ENCODE data around the gene CELF5. TPM values are rescaled to one million over a fixed set of nuclear protein-coding genes. Genes with fewer than 3 reads are reported as not detected.

CELF5 gene
- total and polyA plus RNA-seq, 10 of the 15 experiments (the other 5 are each of a cell fraction or from before 2014, with no cell fraction given): 0.01 to 0.04 TPM; not detected in 8

GRCh38 chr19:3239367-3239766 is 14.9 kb downstream of the CELF5 start:
- in situ Hi-C loops (cut with MboI): no loop called here
- TF ChIP-seq, protein P1, sequence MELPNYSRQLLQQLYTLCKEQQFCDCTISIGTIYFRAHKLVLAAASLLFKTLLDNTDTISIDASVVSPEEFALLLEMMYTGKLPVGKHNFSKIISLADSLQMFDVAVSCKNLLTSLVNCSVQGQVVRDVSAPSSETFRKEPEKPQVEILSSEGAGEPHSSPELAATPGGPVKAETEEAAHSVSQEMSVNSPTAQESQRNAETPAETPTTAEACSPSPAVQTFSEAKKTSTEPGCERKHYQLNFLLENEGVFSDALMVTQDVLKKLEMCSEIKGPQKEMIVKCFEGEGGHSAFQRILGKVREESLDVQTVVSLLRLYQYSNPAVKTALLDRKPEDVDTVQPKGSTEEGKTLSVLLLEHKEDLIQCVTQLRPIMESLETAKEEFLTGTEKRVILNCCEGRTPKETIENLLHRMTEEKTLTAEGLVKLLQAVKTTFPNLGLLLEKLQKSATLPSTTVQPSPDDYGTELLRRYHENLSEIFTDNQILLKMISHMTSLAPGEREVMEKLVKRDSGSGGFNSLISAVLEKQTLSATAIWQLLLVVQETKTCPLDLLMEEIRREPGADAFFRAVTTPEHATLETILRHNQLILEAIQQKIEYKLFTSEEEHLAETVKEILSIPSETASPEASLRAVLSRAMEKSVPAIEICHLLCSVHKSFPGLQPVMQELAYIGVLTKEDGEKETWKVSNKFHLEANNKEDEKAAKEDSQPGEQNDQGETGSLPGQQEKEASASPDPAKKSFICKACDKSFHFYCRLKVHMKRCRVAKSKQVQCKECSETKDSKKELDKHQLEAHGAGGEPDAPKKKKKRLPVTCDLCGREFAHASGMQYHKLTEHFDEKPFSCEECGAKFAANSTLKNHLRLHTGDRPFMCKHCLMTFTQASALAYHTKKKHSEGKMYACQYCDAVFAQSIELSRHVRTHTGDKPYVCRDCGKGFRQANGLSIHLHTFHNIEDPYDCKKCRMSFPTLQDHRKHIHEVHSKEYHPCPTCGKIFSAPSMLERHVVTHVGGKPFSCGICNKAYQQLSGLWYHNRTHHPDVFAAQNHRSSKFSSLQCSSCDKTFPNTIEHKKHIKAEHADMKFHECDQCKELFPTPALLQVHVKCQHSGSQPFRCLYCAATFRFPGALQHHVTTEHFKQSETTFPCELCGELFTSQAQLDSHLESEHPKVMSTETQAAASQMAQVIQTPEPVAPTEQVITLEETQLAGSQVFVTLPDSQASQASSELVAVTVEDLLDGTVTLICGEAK (IDR thresholded peaks at IDR 0.05; ENCODE audit: borderline replicate concordance): no peak
- TF ChIP-seq NR2C2 (IDR thresholded peaks at IDR 0.05; ENCODE audit: borderline replicate concordance, control insufficient read depth, insufficient read length, low read depth) (no peak), E4F1 (IDR thresholded peaks at IDR 0.05; ENCODE audit: borderline replicate concordance, partially characterized antibody) (no peak), RCOR1 (conservative IDR thresholded peaks at IDR 0.05; ENCODE audit: low read depth, low read length) (no peak), PML (IDR thresholded peaks at IDR 0.05; ENCODE audit: low read length) (no peak), RUNX3 (IDR thresholded peaks at IDR 0.05; ENCODE audit: low read length) (no peak), CHD1 (IDR thresholded peaks at IDR 0.05; ENCODE audit: low read depth, low read length) (no peak), ZNF217 (IDR thresholded peaks at IDR 0.05) (no peak), SREBF2 (IDR thresholded peaks at IDR 0.05; ENCODE audit: low read length) (no peak), GABPA (IDR thresholded peaks at IDR 0.05; ENCODE audit: low read depth) (no peak), CHD2 (IDR thresholded peaks at IDR 0.05; ENCODE audit: borderline replicate concordance, low read depth, low read length) (no peak), MEF2A (IDR thresholded peaks at IDR 0.05; ENCODE audit: insufficient read depth, low read depth, low read length) (no peak), TCF3 (IDR thresholded peaks at IDR 0.05; ENCODE audit: borderline replicate concordance, insufficient read depth, low read depth, low read length) (no peak), EP300 (IDR thresholded peaks at IDR 0.05; ENCODE audit: borderline replicate concordance in 1 of 2, control insufficient read depth in 1 of 2, low read depth in 2 of 2, low read length in 2 of 2) (no peak), EED (IDR thresholded peaks at IDR 0.05; ENCODE audit: low read depth) (no peak), ELK1 (IDR thresholded peaks at IDR 0.05; ENCODE audit: low read depth, low read length) (no peak), ZNF622 (IDR thresholded peaks at IDR 0.05) (no peak)
- TF ChIP-seq, protein P2, sequence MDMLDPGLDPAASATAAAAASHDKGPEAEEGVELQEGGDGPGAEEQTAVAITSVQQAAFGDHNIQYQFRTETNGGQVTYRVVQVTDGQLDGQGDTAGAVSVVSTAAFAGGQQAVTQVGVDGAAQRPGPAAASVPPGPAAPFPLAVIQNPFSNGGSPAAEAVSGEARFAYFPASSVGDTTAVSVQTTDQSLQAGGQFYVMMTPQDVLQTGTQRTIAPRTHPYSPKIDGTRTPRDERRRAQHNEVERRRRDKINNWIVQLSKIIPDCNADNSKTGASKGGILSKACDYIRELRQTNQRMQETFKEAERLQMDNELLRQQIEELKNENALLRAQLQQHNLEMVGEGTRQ (IDR thresholded peaks at IDR 0.05; ENCODE audit: borderline replicate concordance, low read depth, low read length): no peak

More at GRCh38 chr19:3239367-3239766, 14.9 kb downstream of the CELF5 start:
- WGBS (ENCODE audit: insufficient coverage, insufficient replicate concordance, low lambda C conversion rate, missing lambda C conversion rate): 22% methylated on average over 5 of the region's 5 CpGs
- Histone ChIP-seq H3K9me3 (replicated peaks; ENCODE audit: control insufficient read depth, insufficient read depth, low read length) (no peaks in the 10 kb centered on the region), H2AFZ (ENCODE audit: control insufficient read depth, low read depth, low read length) (no peak overlapping the region), H3K4me3 (no peak overlapping the region), H3K4me2 (ENCODE audit: control insufficient read depth, insufficient read depth) (no peak overlapping the region), H3K27ac (ENCODE audit: control insufficient read depth, insufficient read depth) (no peak overlapping the region), H3K9ac (ENCODE audit: control insufficient read depth, insufficient read depth, low read length) (no peak overlapping the region), H3K36me3 (ENCODE audit: control insufficient read depth in 2 of 2, insufficient read depth in 2 of 2, low read length in 1 of 2) (no peaks in the 10 kb centered on the region), H3K79me2 (ENCODE audit: control insufficient read depth, insufficient read depth, low read length) (no peaks in the 10 kb centered on the region), H3K4me1 (ENCODE audit: control insufficient read depth, insufficient read depth, low read length) (no peaks in the 10 kb centered on the region), H3K27me3 (replicated peaks in 1 of 2; ENCODE audit: control insufficient read depth in 2 of 2, insufficient read depth in 2 of 2, low read length in 1 of 2) (no peaks in the 10 kb centered on the region), H4K20me1 (ENCODE audit: control insufficient read depth, insufficient read depth) (no peaks in the 10 kb centered on the region)
- SMC1A ChIA-PET (ENCODE audit: uncharacterized antibody, unreplicated experiment): interaction anchor here (0.6 kb wide), 1 partner anchor 424 kb away, joined by 3 read pairs; no protein-coding TSS in a partner anchor
- ATAC-seq: no peak
- no TSS peak for BruUV-seq (replicated peaks)
- FAIRE-seq: no peak
- intact Hi-C loops (cut with micrococcal nuclease; ENCODE audit: unreplicated experiment): no loop called here
- RAD21 ChIA-PET (ENCODE audit: unreplicated experiment): no interaction called here
- CTCF ChIA-PET: no interaction called here
- DNase-seq (ENCODE audit: low read depth, low spot score): no peak
- POLR2A ChIA-PET: no interaction called here
